Endometrial microvascular endothelial cells (primary cell): ENCODE measurements around the gene CACNA2D4. TPM values are rescaled to one million over a fixed set of nuclear protein-coding genes. Genes with fewer than 3 reads are reported as not detected.

ENCODE experiments used
- in situ Hi-C: cut with HindIII; loops from 2 replicates; pipeline ENCODE4 v1.10.0; 2017; ENCODE audit warnings: low sequenced_read_pairs, low pct_unique_long_range_greater_than_20kb; ENCODE audit errors: inconsistent ontology term
- total RNA-seq: library from RNA; depleted of rRNA; stranded (reverse); fragments of >200 nt; gene quantifications from one replicate; pipeline ENCODE4 v1.2.3, GENCODE V29; 2015; ENCODE audit errors: inconsistent ontology term

CACNA2D4 gene
- total RNA-seq, 1 donor from 2014 or later: not detected

DNA sequence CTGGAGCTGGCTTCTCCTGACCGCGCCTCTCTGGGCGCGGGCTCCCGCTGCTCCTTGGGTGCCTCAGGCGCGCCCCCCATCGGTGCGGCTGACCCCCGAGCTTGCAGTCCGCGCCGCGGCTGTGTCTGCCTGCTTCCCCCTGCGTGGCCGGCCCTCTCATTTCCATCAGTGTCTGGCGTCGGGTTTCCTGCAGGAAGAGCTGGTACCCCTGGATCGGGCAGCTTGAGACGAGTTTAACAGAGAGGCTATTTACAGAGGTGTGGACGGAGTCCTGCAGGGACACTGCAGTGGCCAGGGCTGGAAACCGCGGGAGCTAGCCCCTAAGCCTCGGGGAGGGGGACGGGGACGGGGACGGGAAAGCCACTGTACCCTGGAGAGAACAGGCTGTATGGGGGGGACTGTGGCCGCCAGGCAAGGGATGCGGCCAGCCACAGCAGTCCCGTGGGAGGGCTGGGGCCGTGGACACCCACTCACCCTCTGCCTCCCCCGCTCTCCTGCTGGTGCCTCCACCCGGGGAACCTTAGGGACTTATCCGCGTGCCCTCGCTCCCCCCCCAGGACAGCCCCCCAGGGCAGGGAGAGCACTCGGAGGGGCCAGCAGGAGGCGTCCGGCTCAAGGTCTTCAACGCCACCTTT lies 3.7 kb upstream of the CACNA2D4 start:
- in situ Hi-C loops: no loop called here

DNA sequence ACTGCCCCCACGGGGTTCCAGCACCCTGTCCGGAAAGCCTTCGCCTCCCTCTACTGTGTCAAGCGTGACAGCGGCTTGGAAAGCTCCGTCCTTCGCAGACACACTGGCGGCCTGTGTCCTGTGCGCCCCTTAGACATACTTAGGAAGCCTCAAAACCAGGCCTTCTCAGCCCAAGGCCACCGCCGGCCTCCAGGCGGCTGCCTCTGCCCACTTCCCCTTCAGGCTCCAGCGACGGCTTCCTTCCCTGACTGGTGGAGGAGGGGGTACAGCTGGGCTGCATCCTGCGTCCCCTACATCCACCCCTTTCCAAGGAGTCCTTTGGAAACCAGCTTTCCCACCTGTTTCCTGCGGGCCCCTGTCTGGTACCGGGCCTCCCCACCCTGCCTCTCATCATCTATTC lies 2.5 kb upstream of the CACNA2D4 start:
- in situ Hi-C loops: no loop called here

DNA sequence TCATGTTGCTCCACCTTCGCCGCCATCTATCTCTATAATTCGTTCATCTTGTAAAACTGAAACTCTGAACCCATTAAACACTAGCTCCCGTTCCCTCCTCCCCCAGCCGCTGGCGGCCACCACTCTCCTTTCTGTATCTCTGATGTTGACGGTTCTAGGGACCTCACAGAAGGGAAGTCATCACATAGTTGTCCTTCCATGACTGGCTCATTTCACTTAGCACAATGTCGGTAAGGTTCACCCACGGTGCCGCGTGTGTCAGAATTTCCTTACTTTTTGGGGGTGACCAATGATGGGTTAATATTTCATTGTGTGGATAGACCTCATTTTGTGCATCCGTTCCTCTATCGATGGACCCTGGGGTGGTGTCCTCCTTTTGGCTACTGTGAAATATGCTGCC lies 2.0 kb upstream of the CACNA2D4 start:
- in situ Hi-C loops: no loop called here

DNA sequence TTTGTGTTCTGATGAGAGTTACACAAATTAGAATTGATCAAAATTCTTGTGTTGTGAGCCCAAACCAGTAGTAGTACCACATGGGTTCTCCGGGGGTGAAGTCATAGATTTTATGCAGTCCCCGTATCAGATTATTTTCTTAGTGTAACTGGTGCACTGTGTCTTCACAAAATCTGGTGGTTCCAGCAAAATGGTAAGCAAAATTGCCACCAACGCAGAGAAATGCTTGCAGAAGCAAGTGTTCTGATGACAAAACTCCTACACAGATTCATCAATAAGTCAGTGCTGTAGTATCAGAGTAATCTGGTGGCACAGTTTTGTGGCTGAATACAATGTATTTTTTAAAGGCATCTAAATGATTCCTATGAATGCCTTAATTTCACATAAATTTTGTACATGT lies 1.3 kb upstream of the CACNA2D4 start:
- in situ Hi-C loops: no loop called here

DNA sequence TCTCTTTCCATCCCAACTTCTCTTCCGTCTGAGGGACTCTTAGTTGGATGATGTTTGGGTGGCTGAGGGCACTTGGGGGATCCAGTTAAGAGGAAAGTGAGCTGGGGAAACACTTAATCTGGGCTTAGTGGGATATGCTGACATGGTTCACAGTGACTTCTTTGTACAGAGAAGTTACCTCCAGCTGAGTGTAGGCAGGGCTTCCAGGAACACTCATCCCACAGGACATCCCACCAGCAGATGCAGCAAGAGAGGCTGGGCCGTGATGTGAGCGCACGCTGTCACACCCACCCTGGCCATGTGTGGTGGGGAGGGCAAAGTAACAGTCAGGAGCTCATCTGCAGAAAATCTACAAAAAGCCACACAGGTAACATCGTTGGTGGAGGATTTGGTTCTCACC lies 832 bp upstream of the CACNA2D4 start:
- in situ Hi-C loops: no loop called here

DNA sequence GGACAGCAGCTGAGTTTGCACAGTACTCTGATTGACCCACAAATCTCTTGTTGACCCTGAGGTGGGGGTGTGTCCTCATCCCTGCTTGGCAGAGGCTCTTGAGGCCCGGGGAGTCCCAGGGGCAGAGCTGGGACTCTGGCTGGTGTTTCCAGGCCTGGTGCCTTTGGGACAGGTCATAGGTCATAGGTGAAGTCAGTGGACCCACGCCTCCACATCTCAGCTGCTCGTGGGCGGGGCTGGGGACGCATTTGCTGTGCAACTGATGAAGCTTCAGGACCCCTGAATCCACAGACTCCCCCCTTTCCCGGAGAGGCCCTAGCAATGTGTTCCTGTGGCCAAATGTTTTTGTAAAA lies 408 bp upstream of the CACNA2D4 start:
- in situ Hi-C loops: no loop called here

DNA sequence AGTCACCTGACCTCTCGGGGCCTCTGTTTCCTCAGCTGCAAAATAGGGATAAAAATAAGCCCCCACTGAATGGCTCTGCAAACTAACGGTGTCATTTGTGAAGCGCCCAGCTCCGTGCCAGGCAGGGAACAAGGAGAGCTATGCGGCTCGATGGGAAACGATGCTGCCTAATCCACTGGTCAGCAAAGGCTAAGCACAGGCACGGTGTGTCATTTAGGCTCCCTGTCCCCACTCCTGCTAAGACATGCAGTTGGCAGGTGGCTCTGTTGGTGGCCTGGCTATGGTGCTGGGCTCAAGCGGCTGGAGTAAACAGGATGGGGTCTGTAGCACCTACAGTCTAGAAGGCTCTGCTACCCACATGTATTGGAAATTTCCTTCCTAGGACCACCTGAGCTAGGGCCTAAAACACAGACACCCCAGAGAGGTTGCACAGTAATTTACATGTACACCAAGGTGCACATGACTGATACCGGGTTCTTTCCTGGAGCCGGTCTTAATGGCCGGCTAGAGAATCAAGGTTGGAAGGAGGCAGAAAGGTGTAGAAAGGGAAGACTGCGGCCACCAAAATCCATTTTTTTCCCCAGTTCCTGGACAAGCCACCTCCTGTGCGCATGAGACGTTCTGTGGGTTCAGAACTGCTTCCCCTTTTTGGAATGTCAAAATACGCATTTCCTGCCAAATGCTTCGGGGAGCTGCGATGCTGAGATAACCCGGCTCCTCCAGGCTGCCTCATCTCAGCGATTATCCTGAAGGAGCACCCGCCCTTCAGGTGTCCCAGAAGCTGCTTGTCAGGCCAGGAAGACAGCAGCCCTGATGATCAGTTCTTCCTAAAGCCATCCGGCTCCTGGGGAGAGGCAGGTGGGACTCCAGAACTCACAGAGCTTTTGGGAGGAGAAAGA lies 1.0 kb downstream of the CACNA2D4 start:
- in situ Hi-C loops: no loop called here

DNA sequence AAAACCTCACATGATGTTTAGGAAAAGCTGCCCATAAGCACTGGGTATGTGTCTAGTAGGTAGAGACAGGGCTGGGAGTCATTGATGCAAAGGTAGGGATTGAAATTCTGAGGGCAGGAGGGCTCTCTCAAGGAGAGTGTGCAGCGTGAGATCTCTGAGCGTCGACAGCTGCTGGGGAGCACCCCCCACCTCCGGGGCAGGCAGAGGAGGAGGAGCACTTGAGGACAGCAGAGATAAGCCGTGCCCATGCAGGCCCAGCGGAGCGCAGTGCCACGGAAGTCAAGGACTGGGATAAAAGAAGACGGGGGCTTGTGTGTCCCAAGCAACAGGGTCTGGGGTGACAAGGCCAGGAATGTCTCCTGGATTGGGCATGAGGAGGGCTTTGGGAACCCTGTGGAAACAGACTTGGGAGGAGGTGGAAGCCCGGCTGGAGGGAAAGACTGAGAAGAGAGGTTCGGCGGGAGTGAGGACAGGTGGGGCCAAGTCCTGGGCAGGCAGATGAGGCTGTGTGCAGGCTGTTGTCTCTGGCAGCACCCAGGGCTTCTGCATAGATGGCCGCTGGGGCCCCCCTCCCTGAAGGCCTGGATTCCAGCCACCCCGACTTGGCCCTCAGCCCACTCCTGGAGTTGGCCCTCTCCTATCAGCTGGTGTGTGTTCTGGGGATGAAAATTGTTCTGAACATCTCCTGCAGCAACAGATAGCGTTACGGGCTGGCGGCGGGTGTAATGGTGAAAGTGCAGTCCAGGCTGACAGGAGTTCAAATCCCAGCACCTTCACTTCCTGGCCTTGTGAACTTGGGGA lies 1.9 kb downstream of the CACNA2D4 start:
- in situ Hi-C loops: no loop called here

DNA sequence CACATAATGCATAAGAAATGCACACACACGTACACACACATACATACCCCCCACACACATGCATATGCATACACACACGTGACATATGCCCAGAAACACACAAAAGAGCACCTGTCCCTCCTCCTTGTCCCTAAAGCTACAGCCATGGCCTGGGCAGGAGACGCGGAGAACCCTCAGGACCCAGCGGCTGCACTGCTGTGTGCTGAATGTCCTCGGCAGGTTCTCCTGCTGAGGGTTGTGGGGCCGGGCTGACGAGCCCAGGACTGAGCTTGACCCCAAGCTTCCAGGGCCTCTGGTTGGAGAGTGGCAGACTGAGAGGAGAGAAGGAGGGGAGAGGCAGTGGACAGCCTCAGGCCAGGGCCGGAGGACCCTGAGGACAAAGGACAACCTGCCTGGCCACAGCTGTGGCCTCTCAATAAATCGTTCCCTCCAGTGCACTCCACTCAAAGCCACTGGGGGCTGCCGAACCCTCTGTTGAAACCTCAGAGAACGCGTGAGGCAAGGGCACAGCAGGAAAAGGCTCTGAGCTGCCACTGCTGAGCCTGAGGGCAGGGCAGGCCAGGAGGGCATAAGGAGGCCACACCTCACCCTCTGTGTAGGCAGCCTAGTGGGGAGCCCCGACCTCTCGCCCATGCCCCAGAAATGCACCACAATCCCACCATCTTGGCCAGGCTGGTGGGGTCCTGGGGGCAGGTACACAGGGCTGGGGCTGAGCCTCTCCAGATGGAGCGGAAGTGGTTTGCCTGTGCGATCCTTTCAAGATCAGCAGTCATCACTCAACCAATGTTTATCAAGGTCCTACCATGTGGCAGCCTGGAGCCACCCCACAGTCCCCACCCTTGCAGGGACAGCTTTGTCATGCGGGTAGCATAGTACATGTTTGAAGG lies 3.1 kb downstream of the CACNA2D4 start:
- in situ Hi-C loops: no loop called here

DNA sequence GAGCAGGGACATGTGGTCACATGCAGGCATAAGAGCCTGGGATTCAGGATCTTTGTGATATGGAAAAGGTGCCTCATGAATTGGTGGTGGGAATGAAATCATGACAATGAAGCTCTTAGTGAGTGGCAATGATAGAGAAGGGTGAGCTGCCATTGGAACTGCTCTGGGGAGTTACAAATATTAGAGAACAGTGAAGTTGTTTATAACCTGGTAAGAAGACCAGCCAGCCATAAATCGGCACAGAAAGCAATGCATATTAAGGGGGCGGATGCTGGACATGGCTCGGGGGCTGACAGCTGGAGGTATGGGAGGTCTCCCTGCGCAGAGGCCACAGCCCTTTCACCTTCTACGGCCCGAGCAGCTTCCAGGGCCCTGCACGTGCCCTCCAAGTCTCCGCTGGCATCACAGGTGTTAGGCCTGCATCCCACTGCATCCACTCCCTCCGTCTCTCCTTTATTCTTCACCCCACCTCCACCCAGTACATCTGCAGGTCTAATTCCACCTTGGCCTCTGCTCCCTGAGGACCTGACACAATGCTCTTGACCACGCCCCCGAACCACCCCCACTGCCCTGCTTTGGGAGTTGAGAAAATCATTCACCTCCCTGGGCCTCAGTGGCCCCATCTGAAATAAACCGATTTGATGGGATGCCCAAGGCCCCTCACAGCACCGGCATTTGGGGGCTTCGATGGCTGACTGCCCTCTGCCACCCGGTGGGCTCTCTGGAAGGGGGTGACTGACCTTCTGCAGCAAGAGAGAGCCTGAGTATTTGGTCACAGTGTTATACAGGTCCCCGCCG lies 4.1 kb downstream of the CACNA2D4 start:
- in situ Hi-C loops: no loop called here

DNA sequence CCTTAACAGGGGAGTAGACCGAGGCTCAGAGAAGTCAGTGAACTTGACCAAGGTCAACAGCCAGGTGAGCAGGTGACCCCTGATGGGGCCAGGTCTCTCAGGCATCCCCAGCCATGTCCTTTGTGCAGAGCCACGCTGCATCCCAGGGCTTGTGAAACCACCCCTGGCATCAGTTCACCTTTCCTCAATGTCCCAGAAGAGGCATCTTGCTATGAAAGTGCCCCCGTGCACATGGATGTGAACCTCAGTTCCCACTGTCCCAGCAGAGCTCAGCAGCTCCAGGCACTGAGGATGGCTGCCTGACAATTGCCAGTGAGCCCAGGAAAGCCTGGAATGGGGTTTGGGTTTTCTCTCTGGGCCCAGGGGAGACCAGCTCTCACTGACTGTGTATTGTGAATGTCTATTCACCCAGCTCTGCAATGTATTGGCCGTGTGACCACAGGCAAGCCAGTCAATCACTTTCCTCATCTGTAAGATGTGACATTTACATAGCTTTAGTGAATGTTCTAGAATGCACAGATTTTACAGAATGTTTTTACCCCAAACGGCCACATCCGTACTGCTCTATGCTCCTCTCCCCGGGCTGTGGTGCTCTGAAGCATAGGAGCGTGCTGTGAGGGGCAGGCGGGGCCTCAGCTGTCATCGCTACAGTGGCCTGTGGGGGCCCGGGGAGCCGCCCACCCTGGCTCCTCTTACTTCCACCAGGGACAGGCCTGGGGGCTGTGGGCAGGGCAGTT lies 4.9 kb downstream of the CACNA2D4 start:
- in situ Hi-C loops: no loop called here

DNA sequence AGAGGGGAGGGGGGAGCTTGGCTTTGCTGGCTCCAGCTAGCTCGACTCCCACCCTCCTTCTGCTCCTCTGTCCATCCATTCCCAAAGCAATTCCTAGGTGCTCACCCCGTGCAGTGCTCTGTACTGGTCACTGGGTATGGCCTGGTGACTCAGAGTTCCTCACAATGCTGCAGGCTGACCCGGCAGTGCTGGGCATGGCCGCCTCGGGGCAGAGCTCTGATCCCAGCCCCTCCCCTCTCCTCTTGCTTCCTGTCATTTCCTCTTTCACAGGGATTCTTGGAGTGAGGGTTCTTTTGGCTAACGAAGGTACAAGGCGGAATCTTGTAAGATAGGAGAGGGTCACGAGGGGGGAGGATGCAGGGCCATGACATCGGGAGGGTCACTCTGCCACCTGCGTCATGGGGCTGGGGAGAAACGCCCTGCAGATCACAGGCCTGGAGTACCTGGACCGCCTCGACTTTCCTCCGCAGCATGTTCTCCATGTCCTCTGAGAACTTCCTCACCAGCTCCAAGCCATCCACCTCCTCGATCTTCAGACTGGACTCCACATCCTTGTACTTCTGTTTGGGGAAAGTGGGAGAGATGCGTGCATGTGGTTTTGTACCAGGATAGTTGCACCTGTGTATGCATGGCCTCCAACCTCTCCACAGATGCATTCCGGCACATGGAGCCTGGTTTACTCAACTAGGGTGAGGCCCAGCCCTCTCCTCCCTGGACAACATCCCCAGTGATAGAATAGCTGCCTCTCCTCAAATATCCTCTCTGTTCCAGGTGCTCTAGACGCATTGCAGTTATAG lies 5.7 kb downstream of the CACNA2D4 start:
- in situ Hi-C loops: no loop called here

DNA sequence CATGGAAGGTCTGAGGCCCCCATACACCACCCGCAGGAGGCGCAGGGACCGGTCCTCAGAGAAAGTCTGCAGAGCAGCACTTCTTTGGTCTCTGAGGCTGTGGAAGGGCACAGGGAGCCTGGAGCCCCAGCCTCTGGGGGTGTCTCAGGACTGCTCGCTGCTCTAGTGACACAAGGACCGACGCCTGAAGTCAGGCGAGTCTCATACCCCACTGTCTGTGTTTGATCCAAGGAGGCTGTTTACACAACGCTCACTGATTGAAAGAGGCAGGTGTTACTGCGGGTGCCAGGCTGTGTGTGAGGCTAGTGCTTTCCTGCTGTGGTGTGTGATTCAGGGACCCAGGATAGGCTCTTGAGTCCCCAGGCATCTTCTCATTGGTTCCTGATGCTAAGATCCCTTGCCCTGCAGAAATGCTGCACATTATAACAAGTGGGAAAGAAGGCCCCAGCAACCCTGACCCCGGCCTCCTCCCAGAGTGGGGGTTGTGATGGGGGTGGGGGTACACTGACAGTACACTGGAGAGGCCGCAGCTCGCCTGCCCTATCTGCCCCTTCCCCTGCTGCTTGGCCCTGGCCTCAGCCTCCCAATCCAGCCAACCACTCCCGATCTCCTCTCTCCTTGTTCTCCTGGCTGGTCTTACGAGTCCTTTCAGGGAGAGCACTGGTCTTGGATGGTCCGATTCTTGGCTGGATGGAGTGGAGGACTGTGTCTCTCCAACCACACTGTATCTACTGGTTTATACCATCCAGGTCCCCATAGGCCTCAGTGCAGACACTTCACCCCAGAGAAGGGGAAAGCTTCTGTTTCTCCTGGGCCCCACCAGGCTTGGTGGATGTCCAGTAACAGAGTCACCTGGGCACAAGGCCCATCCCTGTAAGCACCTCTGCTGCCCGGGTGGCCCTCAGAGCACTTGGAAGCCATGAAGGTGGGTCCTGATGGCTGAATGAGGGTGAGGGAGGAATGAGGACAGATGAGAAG lies 6.6 kb downstream of the CACNA2D4 start:
- in situ Hi-C loops: no loop called here

DNA sequence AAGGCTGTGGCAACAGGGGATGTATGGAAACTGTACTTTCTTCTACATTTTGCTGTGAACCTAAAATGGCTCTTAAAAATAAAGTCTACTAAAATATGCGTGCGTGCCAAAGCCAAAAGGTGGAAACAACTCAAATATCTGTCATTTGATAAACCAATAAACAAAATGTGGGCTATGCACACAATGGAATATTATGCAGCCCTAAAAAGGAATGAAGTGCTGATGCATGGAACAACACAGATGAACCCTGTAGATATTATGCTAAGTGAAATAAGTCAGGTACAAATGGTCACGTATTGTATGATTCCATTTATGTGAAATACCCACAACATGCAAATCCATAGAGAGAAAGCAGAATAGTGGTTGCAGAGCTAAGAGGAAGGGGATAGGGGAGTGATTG lies 8.0 kb downstream of the CACNA2D4 start:
- in situ Hi-C loops: no loop called here

DNA sequence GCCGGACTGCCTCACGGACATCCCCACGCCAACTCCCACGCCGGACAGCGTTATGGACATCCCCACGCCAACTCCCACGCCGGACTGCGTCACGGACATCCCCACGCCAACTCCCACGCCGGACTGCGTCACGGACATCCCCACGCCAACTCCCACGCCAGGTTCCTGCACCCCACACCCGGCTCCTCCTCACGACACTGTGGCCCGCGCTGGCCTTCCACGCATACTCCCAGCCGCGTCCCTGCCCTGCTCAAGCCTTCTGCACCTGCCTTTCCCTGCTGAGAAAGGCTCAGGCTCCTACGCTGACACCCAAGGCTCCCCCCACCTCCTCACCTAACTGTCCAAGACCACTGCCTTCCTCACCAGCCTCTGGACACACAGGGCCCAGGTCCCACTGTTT lies 9.7 kb downstream of the CACNA2D4 start:
- in situ Hi-C loops: no loop called here
